A673 (cell line): ENCODE data around the gene ACADL. TPM values are rescaled to one million over a fixed set of nuclear protein-coding genes. Genes with fewer than 3 reads are reported as not detected.

Experiments used
- BruUV-seq: library from RNA; stranded (reverse); fragments of 400-500 nt; replicated peaks from 2 replicates; lab custom pipeline; 2021; lab: Mats Ljungman, UMichigan
- CTCF ChIA-PET: fragments of 300-600 bp; sonication (Branson Sonifier 250); formaldehyde crosslinking; loops from one replicate; lab custom pipeline; 2022; ENCODE audit warnings: antibody characterized with exemption; lab: Charles Lee
- POLR2A ChIA-PET: fragments of 300-600 bp; sonication (Branson Sonifier 250); formaldehyde crosslinking; loops from one replicate; lab custom pipeline; 2022; ENCODE audit warnings: antibody characterized with exemption; ENCODE audit not compliant: low non-redundant PET; lab: Charles Lee
- DNase-seq: peaks from one replicate; pipeline ENCODE4 v3.0.0-alpha.2; 2015; ENCODE audit warnings: low spot score
- H3K27ac ChIP-seq: fragments of 200-600 bp; sonication (generic); 2 replicates; pipeline ENCODE4 v1.5.1; 2016; ENCODE audit warnings: mixed run types, low read depth, mild to moderate bottlenecking, mixed read lengths, antibody characterized with exemption, low read length; ENCODE audit not compliant: poor library complexity, severe bottlenecking
- H3K27me3 ChIP-seq: fragments of 200-600 bp; sonication (generic); replicated peaks from 2 replicates; pipeline ENCODE4 v1.6.1; 2017; ENCODE audit warnings: mixed run types, low read depth, mild to moderate bottlenecking, mixed read lengths, antibody characterized with exemption, low read length; ENCODE audit not compliant: insufficient read depth, poor library complexity
- H3K36me3 ChIP-seq: fragments of 200-600 bp; sonication (generic); 2 replicates; pipeline ENCODE4 v1.6.1; 2016; ENCODE audit warnings: mixed run types, mild to moderate bottlenecking, mixed read lengths, antibody characterized with exemption, low read length; ENCODE audit not compliant: insufficient read depth, poor library complexity, severe bottlenecking
- H3K4me1 ChIP-seq: fragments of 200-600 bp; sonication (generic); 2 replicates; pipeline ENCODE4 v1.6.1; 2017; ENCODE audit warnings: mixed run types, mild to moderate bottlenecking, mixed read lengths, antibody characterized with exemption, low read length; ENCODE audit not compliant: insufficient read depth, poor library complexity, severe bottlenecking
- H3K4me3 ChIP-seq: fragments of 200-600 bp; sonication (generic); 2 replicates; pipeline ENCODE4 v1.5.1; 2016; ENCODE audit warnings: low read depth, mixed run types, mild to moderate bottlenecking, mixed read lengths, low read length; ENCODE audit not compliant: poor library complexity, severe bottlenecking
- H3K9me3 ChIP-seq: fragments of 200-600 bp; sonication (generic); 2 replicates; pipeline ENCODE4 v1.6.1; 2016; ENCODE audit warnings: mixed run types, low read depth, mild to moderate bottlenecking, mixed read lengths, antibody characterized with exemption, low read length; ENCODE audit not compliant: poor library complexity, severe bottlenecking
- EZH2 ChIP-seq: fragments of 200-600 bp; sonication (generic); IDR thresholded peaks from 2 replicates; pipeline ENCODE4 v1.6.1; 2017; ENCODE audit warnings: borderline replicate concordance, low read depth, mild to moderate bottlenecking, mixed read lengths, antibody characterized with exemption, low read length; ENCODE audit not compliant: poor library complexity, severe bottlenecking
- intact Hi-C: fragments of 100-400 bp; cut with micrococcal nuclease; formaldehyde crosslinking; loops from one replicate; pipeline ENCODE4 v1.10.0; 2022; ENCODE audit not compliant: unreplicated experiment
- total RNA-seq: library from RNA; stranded (reverse); gene quantifications from 2 replicates; pipeline ENCODE4 v1.2.3, GENCODE V29; 2021
- TF ChIP-seq, protein P1 (sequence below): fragments of 300-800, 200-600 bp; sonication (generic); conservative IDR thresholded peaks from 2 replicates; pipeline ENCODE4 v1.5.1; 2017; ENCODE audit warnings: low read depth, mild to moderate bottlenecking, antibody characterized with exemption, low read length, moderate library complexity, mixed read lengths

Gene ACADL
- total RNA-seq, 1 experiment from 2014 or later: not detected

GRCh38 chr2:210174086-210174485, 51.2 kb downstream of the ACADL start:
- BruUV-seq: no TSS peak
- intact Hi-C loops: no loop called here
- TF ChIP-seq, protein P1, sequence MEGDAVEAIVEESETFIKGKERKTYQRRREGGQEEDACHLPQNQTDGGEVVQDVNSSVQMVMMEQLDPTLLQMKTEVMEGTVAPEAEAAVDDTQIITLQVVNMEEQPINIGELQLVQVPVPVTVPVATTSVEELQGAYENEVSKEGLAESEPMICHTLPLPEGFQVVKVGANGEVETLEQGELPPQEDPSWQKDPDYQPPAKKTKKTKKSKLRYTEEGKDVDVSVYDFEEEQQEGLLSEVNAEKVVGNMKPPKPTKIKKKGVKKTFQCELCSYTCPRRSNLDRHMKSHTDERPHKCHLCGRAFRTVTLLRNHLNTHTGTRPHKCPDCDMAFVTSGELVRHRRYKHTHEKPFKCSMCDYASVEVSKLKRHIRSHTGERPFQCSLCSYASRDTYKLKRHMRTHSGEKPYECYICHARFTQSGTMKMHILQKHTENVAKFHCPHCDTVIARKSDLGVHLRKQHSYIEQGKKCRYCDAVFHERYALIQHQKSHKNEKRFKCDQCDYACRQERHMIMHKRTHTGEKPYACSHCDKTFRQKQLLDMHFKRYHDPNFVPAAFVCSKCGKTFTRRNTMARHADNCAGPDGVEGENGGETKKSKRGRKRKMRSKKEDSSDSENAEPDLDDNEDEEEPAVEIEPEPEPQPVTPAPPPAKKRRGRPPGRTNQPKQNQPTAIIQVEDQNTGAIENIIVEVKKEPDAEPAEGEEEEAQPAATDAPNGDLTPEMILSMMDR: no peak
- TF ChIP-seq EZH2: no peak
- ChIA-PET CTCF (no interaction called here), POLR2A (no interaction called here)
- no peak for DNase-seq
- H3K9me3 ChIP-seq: no peaks in the 10 kb centered on the region
- no peaks in the 10 kb centered on the region for H3K4me1 ChIP-seq
- no peaks in the 10 kb centered on the region for H3K27me3 ChIP-seq
- H3K27ac ChIP-seq: no peak overlapping the region
- no peak overlapping the region for H3K4me3 ChIP-seq
- no peaks in the 10 kb centered on the region for H3K36me3 ChIP-seq

DNA sequence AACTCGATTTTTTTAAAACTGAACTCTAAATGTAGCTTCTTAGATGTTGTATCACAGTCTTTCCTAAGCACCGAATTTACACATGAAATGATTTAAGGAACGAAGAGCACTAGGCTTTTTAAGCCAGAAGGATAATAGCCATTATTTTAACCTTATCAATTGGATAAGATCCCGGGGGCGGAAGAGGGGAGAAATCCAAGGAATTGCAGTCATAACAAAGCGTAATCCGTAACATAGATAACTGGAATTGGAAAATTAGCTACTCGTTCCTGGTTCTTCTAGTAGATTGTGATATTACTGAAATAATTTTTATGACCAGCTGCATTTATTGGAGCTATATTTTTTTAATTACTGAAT, 53.0 kb downstream of the ACADL start:
- TF ChIP-seq, protein P1: no peak
- TF ChIP-seq EZH2: no peak
- intact Hi-C loops: no loop called here
- H3K36me3 ChIP-seq: no peaks in the 10 kb centered on the region
- no peaks in the 10 kb centered on the region for H3K27me3 ChIP-seq
- H3K4me3 ChIP-seq: peak overlapping the region; percentile 83
- H3K9me3 ChIP-seq: no peaks in the 10 kb centered on the region
- no peak for DNase-seq
- CTCF ChIA-PET: no interaction called here
- BruUV-seq: no TSS peak
- peaks cover 14% of the 10 kb centered on the region for H3K4me1 ChIP-seq
- POLR2A ChIA-PET: no interaction called here
- H3K27ac ChIP-seq: peak overlapping the region; percentile 95

DNA sequence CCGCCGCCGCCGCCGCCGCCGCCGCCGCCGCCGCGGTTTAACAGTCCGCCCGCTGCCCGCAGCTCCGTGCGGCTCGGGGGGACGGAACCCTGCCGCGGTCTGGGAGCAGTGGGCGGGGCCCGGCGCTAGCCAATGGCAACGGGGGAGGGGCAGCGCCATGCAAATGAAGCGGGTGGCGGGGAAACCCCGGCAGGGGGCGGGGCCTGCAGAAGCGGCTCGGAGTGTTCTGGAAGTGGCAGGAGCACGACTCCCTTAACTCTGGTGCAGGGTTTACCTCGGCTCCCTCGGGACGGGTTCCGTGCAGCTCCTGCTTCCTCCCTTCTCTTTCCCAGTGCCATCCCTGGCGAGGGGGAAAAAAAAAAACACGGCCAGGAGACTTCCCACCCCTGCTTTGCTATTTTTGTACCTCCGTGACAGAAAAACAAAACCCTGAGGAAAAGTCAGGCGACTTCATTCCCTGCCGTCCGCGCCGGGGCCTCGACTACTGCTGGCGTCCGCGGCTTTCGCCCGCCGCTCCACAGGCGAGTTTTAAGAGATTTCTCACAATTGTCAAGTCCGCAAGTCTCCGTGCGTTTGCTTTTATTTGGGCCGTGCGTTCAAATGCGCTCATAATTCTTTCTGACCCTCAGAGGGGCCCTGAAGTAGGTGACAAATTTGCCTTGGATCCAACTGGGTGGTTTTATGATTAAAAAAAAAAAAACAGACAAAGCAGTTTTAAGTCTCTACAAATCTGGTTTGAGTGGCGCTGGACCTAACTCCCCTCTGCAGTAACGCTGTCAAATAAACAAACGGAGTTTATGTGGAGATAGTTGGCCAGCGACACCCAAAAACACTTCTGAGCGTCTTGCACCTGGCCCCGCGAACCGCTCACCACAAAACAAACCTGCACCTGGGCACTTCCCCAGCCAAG, 53.7 kb downstream of the ACADL start, which contains the start of gene KANSL1L:
KANSL1L (minus strand) TSS at position 101 of the 910 bp plus-strand sequence. CDS start 16,827 bp downstream, outside the sequence.
- TF ChIP-seq EZH2: no peak
- TF ChIP-seq, protein P1: no peak
- TSS peak; percentile 68 for BruUV-seq
- intact Hi-C loops: no loop called here
- Histone ChIP-seq H3K4me1 (peaks cover 20% of the 10 kb centered on the region), H3K27ac (peak within 1 kb of the TSS; percentile 95), H3K27me3 (no peaks in the 10 kb centered on the region), H3K9me3 (no peaks in the 10 kb centered on the region), H3K4me3 (peak within 1 kb of the TSS; percentile 83), H3K36me3 (no peaks in the 10 kb centered on the region)
- ChIA-PET CTCF (interaction anchor here (0.6 kb wide), 2 partner anchors 52 to 1916 kb away, joined by 7 to 10 read pairs; partner anchors contain the start of gene IDH1), POLR2A (no interaction called here)
- DNase-seq: peak; percentile 98
